MM.1S (cell line): ENCODE results near the gene TSGA10IP.

ENCODE experiments used
- DNase-seq: peaks from one replicate; pipeline ENCODE4 v3.0.0-alpha.2; 2015
- H2AFZ ChIP-seq: fragments of 300-600 bp; sonication (generic); 2 replicates; pipeline ENCODE4 v1.6.0; 2016; ENCODE audit warnings: antibody characterized with exemption, low read length
- H3F3A ChIP-seq: fragments of 300-600 bp; sonication (generic); 2 replicates; pipeline ENCODE4 v1.6.1; 2016; ENCODE audit warnings: mild to moderate bottlenecking, antibody characterized with exemption, low read length, moderate library complexity, mixed read lengths; ENCODE audit not compliant: insufficient read depth
- H3K27ac ChIP-seq: fragments of 300-600 bp; sonication (generic); 2 replicates; pipeline ENCODE4 v1.5.1; 2016; ENCODE audit warnings: mild to moderate bottlenecking, low read length
- H3K27me3 ChIP-seq: fragments of 300-600 bp; sonication (generic); replicated peaks from 2 replicates; pipeline ENCODE4 v1.6.0; 2016; ENCODE audit warnings: low read length; ENCODE audit not compliant: insufficient read depth
- H3K36me3 ChIP-seq: fragments of 300-600 bp; sonication (generic); replicated peaks from 2 replicates; pipeline ENCODE4 v1.6.1; 2016; ENCODE audit warnings: mild to moderate bottlenecking, low read length, mixed read lengths; ENCODE audit not compliant: insufficient read depth
- H3K4me1 ChIP-seq: fragments of 300-600 bp; sonication (generic); 2 replicates; pipeline ENCODE4 v1.6.1; 2016; ENCODE audit warnings: low read length, mixed read lengths
- H3K4me2 ChIP-seq: fragments of 300-600 bp; sonication (generic); 2 replicates; pipeline ENCODE4 v1.6.0; 2016; ENCODE audit warnings: low read depth, low read length
- H3K4me3 ChIP-seq: fragments of 300-600 bp; sonication (generic); 2 replicates; pipeline ENCODE4 v1.5.1; 2016; ENCODE audit warnings: low read length, mixed read lengths
- H3K79me2 ChIP-seq: fragments of 300-600 bp; sonication (generic); 2 replicates; pipeline ENCODE4 v1.6.1; 2016; ENCODE audit warnings: mixed run types, low read length, mixed read lengths
- H3K9ac ChIP-seq: fragments of 300-600 bp; sonication (generic); 2 replicates; pipeline ENCODE4 v1.6.1; 2016; ENCODE audit warnings: low read length, mixed read lengths
- H3K9me2 ChIP-seq: fragments of 300-600 bp; sonication (generic); replicated peaks from 2 replicates; pipeline ENCODE4 v1.6.1; 2016; ENCODE audit warnings: mild to moderate bottlenecking, low read length, mixed read lengths; ENCODE audit not compliant: insufficient read depth
- H3K9me3 ChIP-seq: fragments of 300-600 bp; sonication (generic); replicated peaks from 2 replicates; pipeline ENCODE4 v1.6.1; 2016; ENCODE audit warnings: mild to moderate bottlenecking, low read length, mixed read lengths; ENCODE audit not compliant: insufficient read depth
- H4K20me1 ChIP-seq: fragments of 300-600 bp; sonication (generic); 2 replicates; pipeline ENCODE4 v1.6.1; 2016; ENCODE audit warnings: mild to moderate bottlenecking, low read length, moderate library complexity, mixed read lengths; ENCODE audit not compliant: insufficient read depth
- EZH2 ChIP-seq: fragments of 300-600 bp; sonication (generic); optimal IDR thresholded peaks from 2 replicates; pipeline ENCODE3; 2017; ENCODE audit warnings: low read depth, mild to moderate bottlenecking, antibody characterized with exemption, low read length, mixed read lengths
- EZH2phosphoT487 ChIP-seq: fragments of 300-600 bp; sonication (generic); IDR thresholded peaks from 2 replicates; pipeline ENCODE4 v1.6.1; 2018; ENCODE audit warnings: antibody characterized with exemption, low read length
- TF ChIP-seq, protein P1 (sequence below): fragments of 300-600 bp; sonication (generic); IDR thresholded peaks from 2 replicates; pipeline ENCODE4 v1.5.1; 2016; ENCODE audit warnings: antibody characterized with exemption, low read length, mixed read lengths

Gene TSGA10IP

DNA sequence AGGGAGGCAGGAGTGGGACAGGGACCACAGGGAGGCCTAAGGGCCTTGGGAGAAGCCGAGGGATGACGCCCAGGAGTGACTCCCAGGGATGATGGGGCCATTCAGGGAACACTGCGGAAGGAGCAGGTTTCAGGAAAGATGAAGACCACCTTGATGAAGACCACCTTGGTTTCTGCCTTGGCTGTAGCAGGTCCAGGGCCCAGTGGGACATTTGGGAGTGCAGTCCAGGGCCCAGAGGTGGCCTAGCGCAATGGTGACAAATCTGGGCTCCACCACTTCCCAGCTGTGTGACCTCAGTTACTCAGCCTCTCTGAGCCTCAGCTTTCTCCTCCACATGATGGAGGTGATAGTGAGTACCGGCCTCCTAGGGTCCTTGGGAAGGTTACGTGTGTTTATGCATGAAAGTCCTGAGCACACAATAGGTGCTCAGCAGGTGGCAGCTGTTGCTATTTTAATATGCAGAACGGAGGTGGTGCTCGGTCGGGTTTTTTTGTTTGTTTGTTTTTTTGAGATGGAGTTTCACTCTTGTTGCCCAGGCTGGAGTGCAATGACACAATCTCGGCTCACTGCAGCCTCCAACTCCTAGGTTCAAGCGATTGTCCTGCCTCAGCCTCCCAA, 770 bp downstream of the TSGA10IP start:
- Histone ChIP-seq H3K27me3 (no peaks in the 10 kb centered on the region), H3K9me3 (no peaks in the 10 kb centered on the region), H3K4me3 (no peak overlapping the region), H3K4me2 (no peak overlapping the region), H3K27ac (no peak overlapping the region), H3K9me2 (no peaks in the 10 kb centered on the region), H3K4me1 (0 out of 2 replicates have a peak, but pooled peaks cover 4% of the 10 kb centered on the region), H2AFZ (no peak overlapping the region), H3K36me3 (no peaks in the 10 kb centered on the region), H3K9ac (no peak overlapping the region), H3F3A (no peaks in the 10 kb centered on the region), H3K79me2 (no peaks in the 10 kb centered on the region), H4K20me1 (no peaks in the 10 kb centered on the region)
- TF ChIP-seq EZH2phosphoT487: no peak
- no peak for TF ChIP-seq EZH2
- TF ChIP-seq, protein P1, sequence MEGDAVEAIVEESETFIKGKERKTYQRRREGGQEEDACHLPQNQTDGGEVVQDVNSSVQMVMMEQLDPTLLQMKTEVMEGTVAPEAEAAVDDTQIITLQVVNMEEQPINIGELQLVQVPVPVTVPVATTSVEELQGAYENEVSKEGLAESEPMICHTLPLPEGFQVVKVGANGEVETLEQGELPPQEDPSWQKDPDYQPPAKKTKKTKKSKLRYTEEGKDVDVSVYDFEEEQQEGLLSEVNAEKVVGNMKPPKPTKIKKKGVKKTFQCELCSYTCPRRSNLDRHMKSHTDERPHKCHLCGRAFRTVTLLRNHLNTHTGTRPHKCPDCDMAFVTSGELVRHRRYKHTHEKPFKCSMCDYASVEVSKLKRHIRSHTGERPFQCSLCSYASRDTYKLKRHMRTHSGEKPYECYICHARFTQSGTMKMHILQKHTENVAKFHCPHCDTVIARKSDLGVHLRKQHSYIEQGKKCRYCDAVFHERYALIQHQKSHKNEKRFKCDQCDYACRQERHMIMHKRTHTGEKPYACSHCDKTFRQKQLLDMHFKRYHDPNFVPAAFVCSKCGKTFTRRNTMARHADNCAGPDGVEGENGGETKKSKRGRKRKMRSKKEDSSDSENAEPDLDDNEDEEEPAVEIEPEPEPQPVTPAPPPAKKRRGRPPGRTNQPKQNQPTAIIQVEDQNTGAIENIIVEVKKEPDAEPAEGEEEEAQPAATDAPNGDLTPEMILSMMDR: no peak
- peak; percentile 39 for DNase-seq

GRCh38 chr11:65946655-65947054, 1.4 kb downstream of the TSGA10IP start:
- Histone ChIP-seq H3K4me2 (no peak overlapping the region), H4K20me1 (no peaks in the 10 kb centered on the region), H3F3A (no peaks in the 10 kb centered on the region), H3K4me3 (no peak overlapping the region), H3K9me2 (no peaks in the 10 kb centered on the region), H2AFZ (no peak overlapping the region), H3K27ac (no peak overlapping the region), H3K9me3 (no peaks in the 10 kb centered on the region), H3K27me3 (no peaks in the 10 kb centered on the region), H3K4me1 (0 out of 2 replicates have a peak, but pooled peaks cover 4% of the 10 kb centered on the region), H3K36me3 (no peaks in the 10 kb centered on the region), H3K79me2 (no peaks in the 10 kb centered on the region), H3K9ac (no peak overlapping the region)
- no peak for DNase-seq
- TF ChIP-seq, protein P1: no peak
- TF ChIP-seq EZH2phosphoT487: no peak
- TF ChIP-seq EZH2: no peak

- H3K9me2 ChIP-seq: no peaks in the 10 kb centered on the region
- no peak for DNase-seq
- H3K4me3 ChIP-seq: no peak overlapping the region
- no peaks in the 10 kb centered on the region for H3K27me3 ChIP-seq
- no peaks in the 10 kb centered on the region for H3F3A ChIP-seq
- H3K9ac ChIP-seq: no peak overlapping the region
- H3K36me3 ChIP-seq: no peaks in the 10 kb centered on the region
- H3K79me2 ChIP-seq: no peaks in the 10 kb centered on the region
- H3K4me1 ChIP-seq: 0 out of 2 replicates have a peak, but pooled peaks cover 4% of the 10 kb centered on the region
- H3K9me3 ChIP-seq: no peaks in the 10 kb centered on the region
- H3K27ac ChIP-seq: no peak overlapping the region
- no peaks in the 10 kb centered on the region for H4K20me1 ChIP-seq
- no peak for TF ChIP-seq EZH2phosphoT487
- TF ChIP-seq EZH2: no peak
- TF ChIP-seq, protein P1: no peak
- no peak overlapping the region for H3K4me2 ChIP-seq
- no peak overlapping the region for H2AFZ ChIP-seq
Observed at GRCh38 chr11:65947133-65947532, 1.9 kb downstream of the TSGA10IP start.
